ENCODE data around the gene DDX17. TPM values are rescaled to one million over a fixed set of nuclear protein-coding genes. Genes with fewer than 3 reads are reported as not detected.

DDX17 gene
- total and polyA plus RNA-seq, 2 experiments from 2014 or later, result 88.0 to 603 TPM

DNA sequence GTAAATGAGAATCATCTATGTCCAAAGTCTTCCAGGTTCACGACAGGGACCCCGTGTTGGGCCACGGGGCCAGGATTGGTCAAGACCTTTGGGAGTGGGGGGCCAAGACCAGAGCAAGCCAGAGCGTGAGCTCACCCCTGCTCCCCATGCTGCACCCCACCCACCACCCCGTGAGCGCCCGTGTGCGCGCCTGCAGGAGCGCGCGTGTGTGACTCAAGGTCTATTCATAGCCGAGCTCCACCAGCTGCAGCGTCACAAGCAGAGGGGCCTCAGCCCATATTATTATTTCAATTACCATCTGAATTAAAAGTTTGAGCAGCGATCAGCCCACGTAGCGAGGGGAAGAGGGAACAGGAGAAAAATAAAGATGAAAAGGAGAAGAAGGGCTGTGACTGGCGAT, 56.3 kb downstream of the DDX17 start:
- H3K4me2 ChIP-seq, result no peak overlapping the region
- no peaks in the 10 kb centered on the region; the same call in 1 of the 2 replicates for H4K20me1 ChIP-seq (replicated peaks; ENCODE audit: insufficient read depth)
- H3K4me3 ChIP-seq, result no peak overlapping the region
- H2AFZ ChIP-seq, result no peak overlapping the region
- no peak overlapping the region for H3K27ac Mint-ChIP-seq
- H3K9me2 ChIP-seq (ENCODE audit: insufficient read depth), result no peaks in the 10 kb centered on the region
- peaks cover 6% of the 10 kb centered on the region; the same call in 1 of the 2 replicates for H3F3A ChIP-seq (replicated peaks; ENCODE audit: low read depth)
- peaks cover 30% of the 10 kb centered on the region for H3K4me1 Mint-ChIP-seq
- peaks cover 8% of the 10 kb centered on the region; the same call in 1 of the 2 replicates for H3K4me1 ChIP-seq (ENCODE audit: insufficient read depth)
- no peaks in the 10 kb centered on the region for H3K36me3 Mint-ChIP-seq (ENCODE audit: low read depth)
- TF ChIP-seq, protein P1, sequence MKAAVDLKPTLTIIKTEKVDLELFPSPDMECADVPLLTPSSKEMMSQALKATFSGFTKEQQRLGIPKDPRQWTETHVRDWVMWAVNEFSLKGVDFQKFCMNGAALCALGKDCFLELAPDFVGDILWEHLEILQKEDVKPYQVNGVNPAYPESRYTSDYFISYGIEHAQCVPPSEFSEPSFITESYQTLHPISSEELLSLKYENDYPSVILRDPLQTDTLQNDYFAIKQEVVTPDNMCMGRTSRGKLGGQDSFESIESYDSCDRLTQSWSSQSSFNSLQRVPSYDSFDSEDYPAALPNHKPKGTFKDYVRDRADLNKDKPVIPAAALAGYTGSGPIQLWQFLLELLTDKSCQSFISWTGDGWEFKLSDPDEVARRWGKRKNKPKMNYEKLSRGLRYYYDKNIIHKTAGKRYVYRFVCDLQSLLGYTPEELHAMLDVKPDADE (IDR thresholded peaks at IDR 0.05), result no peak
- TF ChIP-seq NANOG (IDR thresholded peaks at IDR 0.05; ENCODE audit: borderline replicate concordance), result no peak
- no peak for TF ChIP-seq STAT1 (IDR thresholded peaks at IDR 0.05; ENCODE audit: unreplicated experiment)
- TF ChIP-seq CTCF (conservative IDR thresholded peaks at IDR 0.05; ENCODE audit: low read depth in 2 of 2), result no peak
- TF ChIP-seq ZNF114 (CRISPR knock-in tag; IDR thresholded peaks at IDR 0.05), result no peak
- TF ChIP-seq EZH2 (IDR thresholded peaks at IDR 0.05; ENCODE audit: low read depth, unreplicated experiment), result no peak
- no peak for TF ChIP-seq EZH2phosphoT487 (IDR thresholded peaks at IDR 0.05; ENCODE audit: unreplicated experiment)
- no peak for TF ChIP-seq ZNF462 (CRISPR knock-in tag; IDR thresholded peaks at IDR 0.05)
- TF ChIP-seq POLR2AphosphoS5 (IDR thresholded peaks at IDR 0.05; ENCODE audit: low read depth), result no peak
- no peak for TF ChIP-seq CREB1 (CRISPR knock-in tag; IDR thresholded peaks at IDR 0.05; ENCODE audit: low read depth)
- TF ChIP-seq REST (IDR thresholded peaks at IDR 0.05; ENCODE audit: unreplicated experiment), result no peak
- no peak for TF ChIP-seq JUNB (IDR thresholded peaks at IDR 0.05; ENCODE audit: unreplicated experiment)
- no peak for TF ChIP-seq ZNF331 (CRISPR knock-in tag; IDR thresholded peaks at IDR 0.05; ENCODE audit: low read depth)
- peaks cover 40% of the 10 kb centered on the region for H3K27me3 Mint-ChIP-seq (ENCODE audit: insufficient read depth, low read depth, poor library complexity)
- H3K27me3 ChIP-seq (ENCODE audit: insufficient read depth), result peaks cover 29% of the 10 kb centered on the region
- DNase-seq (ENCODE audit: low spot score), result no peak
- H3K4me3 Mint-ChIP-seq, result no peak overlapping the region
- H3K9me3 Mint-ChIP-seq, result no peaks in the 10 kb centered on the region
- H3K36me3 ChIP-seq (ENCODE audit: insufficient read depth), result no peaks in the 10 kb centered on the region
- H3K27ac ChIP-seq (ENCODE audit: low read depth), result no peak overlapping the region
- H3K79me2 ChIP-seq (replicated peaks; ENCODE audit: insufficient read depth), result no peaks in the 10 kb centered on the region
- ATAC-seq, result no peak

Measured in GM23338 (cell line).